Body of pancreas (tissue), 4 donors: ENCODE measurements around the gene IGF2BP2. TPM values are rescaled to one million over a fixed set of nuclear protein-coding genes. Genes with fewer than 3 reads are reported as not detected.
"Not testable (repeated sequence)": the region's sequence is repeated elsewhere in the genome, so short reads cannot be mapped to it uniquely, and the experiment has no call there.

Source experiments
- ATAC-seq: fragments of 150-250 bp; one replicate; pipeline ENCODE4 v1.9.1; 2016
- DNase-seq, 4 donors: peaks; one replicate each; pipeline ENCODE4 v3.0.0-alpha.2; 2019
- H3K27ac ChIP-seq, 4 donors: fragments of 200-600 bp; sonication (generic); 1 replicate in 3 of 4; 2 replicates in 1 of 4; pipeline versions ENCODE4 v1.5.1 to v1.6.1; 2016 to 2019; ENCODE audit warnings: mild to moderate bottlenecking in 1 of 4, mixed read lengths in 1 of 4, moderate library complexity in 1 of 4
- H3K27me3 ChIP-seq, 2 donors: fragments of 200-600 bp; sonication (generic); one replicate each; pipeline ENCODE4 v1.6.0; 2016; ENCODE audit warnings: mild to moderate bottlenecking in 1 of 2
- H3K36me3 ChIP-seq, 2 donors: fragments of 200-600 bp; sonication (generic); replicated peaks in 1 of 2; 2 replicates each; pipeline ENCODE4 v1.5.1; 2016; ENCODE audit warnings: low read depth in 2 of 2; ENCODE audit not compliant: insufficient read depth in 1 of 2
- H3K4me1 ChIP-seq: fragments of 200-600 bp; sonication (generic); one replicate; pipeline ENCODE4 v1.6.0; 2016
- H3K4me3 ChIP-seq, 2 donors: fragments of 200-600 bp; sonication (generic); 1 replicate in 1 of 2; 2 replicates in 1 of 2; pipeline ENCODE4 v1.5.1; 2016 to 2019
- H3K9me3 ChIP-seq, 3 donors: fragments of 200-600 bp; sonication (generic); 1 replicate in 2 of 3; 2 replicates in 1 of 3; pipeline ENCODE4 v1.5.1; 2016
- POLR2A ChIP-seq, 3 donors: fragments of 450-650 bp; IDR thresholded peaks; one replicate each; pipeline ENCODE4 v1.6.1; 2016; ENCODE audit warnings: antibody characterized with exemption in 3 of 3, mild to moderate bottlenecking in 2 of 3
- WGBS, 2 donors: methylation state at CpG; one replicate each; pipeline ENCODE4 v1.1.5; 2017; 5-methylcytosine and 5-hydroxymethylcytosine counted together
- intact Hi-C: fragments of 100-400 bp; cut with DNase I; formaldehyde crosslinking; loops from one replicate; pipeline ENCODE4 v1.15.1; 2023
- total RNA-seq, 2 donors: library from RNA; depleted of rRNA; stranded (reverse); fragments of >200 nt; gene quantifications; one replicate each; pipeline ENCODE4 v1.1.0, GENCODE V29; 2016
- TF ChIP-seq, protein P1 (sequence below), 7 experiments: fragments of 450-650 bp in 4 of 7; fragments of 200-600 bp in 3 of 7; sonication (generic) in 3 of 7; IDR thresholded peaks; one replicate each; pipeline ENCODE4 v1.5.1; 2016 to 2019; ENCODE audit warnings: antibody characterized with exemption in 7 of 7

Gene IGF2BP2
- total RNA-seq, 2 donors from 2014 or later = 19.4 to 25.2 TPM

DNA sequence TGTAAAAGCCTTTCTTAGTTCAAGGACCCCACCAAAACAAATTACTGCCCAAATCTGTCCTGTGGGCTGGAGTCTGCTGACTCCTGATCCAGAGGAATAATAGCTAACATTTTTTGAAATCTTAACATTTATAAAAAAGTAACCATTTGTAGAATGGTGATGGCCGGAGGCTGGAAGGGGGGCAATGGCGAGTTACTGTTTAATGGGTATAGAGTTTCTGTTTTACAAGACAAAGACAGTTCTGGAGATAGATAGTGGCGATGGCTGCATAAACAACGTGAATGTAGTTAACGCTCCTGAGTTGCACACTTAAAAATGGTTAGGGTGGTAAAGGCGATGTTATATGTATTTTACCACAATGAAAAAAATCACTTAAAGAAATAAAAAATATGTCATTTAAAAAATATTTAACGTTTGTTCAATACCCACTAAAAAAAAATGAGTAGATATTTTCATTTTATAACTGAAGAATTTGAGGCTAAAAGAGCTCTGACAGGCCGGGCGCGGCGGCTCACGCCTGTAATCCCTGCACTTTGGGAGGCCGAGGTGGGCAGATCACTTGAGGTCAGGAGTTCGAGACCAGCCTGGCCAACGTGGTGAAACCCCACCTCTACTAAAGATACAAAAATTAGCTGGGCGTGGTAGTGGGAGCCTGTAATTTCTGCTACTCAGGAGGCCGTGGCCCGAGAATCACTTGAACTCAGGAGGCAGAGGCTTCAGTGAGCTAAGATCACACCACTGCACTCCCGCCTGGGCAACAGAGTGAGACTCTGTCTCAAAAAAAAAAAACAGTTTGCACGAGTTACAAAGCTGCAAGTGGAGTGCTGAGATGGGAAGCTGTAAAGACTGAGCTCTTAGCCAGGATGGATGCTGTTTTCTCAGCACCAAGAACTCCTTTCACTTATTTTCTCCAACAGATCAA lies 37.6 kb downstream of the IGF2BP2 start:
- no peaks in the 10 kb centered on the region for H3K4me1 ChIP-seq
- H3K4me3 ChIP-seq = no peak overlapping the region
- H3K27ac ChIP-seq = no peak overlapping the region
- no peaks in the 10 kb centered on the region for H3K27me3 ChIP-seq
- intact Hi-C loops = no loop called here
- H3K36me3 ChIP-seq = no peaks in the 10 kb centered on the region
- no peak for ATAC-seq
- no peak for TF ChIP-seq POLR2A (IDR thresholded peaks at IDR 0.05)
- TF ChIP-seq, protein P1, sequence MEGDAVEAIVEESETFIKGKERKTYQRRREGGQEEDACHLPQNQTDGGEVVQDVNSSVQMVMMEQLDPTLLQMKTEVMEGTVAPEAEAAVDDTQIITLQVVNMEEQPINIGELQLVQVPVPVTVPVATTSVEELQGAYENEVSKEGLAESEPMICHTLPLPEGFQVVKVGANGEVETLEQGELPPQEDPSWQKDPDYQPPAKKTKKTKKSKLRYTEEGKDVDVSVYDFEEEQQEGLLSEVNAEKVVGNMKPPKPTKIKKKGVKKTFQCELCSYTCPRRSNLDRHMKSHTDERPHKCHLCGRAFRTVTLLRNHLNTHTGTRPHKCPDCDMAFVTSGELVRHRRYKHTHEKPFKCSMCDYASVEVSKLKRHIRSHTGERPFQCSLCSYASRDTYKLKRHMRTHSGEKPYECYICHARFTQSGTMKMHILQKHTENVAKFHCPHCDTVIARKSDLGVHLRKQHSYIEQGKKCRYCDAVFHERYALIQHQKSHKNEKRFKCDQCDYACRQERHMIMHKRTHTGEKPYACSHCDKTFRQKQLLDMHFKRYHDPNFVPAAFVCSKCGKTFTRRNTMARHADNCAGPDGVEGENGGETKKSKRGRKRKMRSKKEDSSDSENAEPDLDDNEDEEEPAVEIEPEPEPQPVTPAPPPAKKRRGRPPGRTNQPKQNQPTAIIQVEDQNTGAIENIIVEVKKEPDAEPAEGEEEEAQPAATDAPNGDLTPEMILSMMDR (IDR thresholded peaks at IDR 0.05) = no peak
- WGBS, 2 donors = 82 to 89% methylated on average over 20 of the region's 20 CpGs
- H3K9me3 ChIP-seq = no peaks in the 10 kb centered on the region
- DNase-seq = no peak

DNA sequence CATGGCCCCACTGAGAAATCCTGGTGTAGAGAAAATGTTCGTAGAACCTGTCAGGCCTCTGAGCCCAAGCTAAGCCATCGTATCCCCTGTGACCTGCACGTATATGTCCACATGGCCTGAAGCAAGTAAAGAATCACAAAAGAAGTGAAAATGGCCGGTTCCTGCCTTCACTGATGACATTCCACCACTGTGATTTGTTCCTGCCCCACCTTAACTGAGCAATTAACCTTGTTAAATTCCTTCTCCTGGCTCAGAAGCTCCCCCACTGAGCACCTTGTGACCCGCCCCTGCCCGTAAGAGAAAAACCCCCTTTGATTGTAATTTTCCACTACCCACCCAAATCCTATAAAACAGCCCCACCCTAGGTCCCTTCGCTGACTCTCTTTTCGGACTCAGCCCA lies 38.6 kb downstream of the IGF2BP2 start:
- H3K4me1 ChIP-seq, H3K27me3 ChIP-seq, intact Hi-C loops, DNase-seq, H3K36me3 ChIP-seq, H3K27ac ChIP-seq, ATAC-seq, H3K4me3 ChIP-seq, H3K9me3 ChIP-seq: not testable (repeated sequence)
- 79 to 82% methylated on average over 8 of the region's 8 CpGs for WGBS, 2 donors

DNA sequence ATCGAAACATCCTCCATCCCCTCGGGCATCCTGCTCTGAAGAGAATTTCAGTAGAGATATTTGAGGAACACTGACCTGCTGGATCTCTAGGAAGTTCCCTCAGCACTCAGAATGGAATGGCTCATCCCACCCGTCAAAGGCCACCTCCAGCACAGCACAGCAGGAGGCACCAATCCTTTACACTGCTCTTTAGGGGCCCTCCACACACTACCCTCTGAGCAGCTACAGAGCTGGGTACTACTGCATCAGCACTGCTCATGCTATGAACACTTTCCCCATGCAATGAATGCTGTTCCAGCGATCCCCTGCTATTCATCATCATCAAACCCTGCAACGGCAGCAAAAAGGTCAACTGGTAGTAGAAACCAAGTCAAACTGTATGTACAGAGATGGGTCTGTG lies 40.5 kb downstream of the IGF2BP2 start:
- ATAC-seq = no peak

DNA sequence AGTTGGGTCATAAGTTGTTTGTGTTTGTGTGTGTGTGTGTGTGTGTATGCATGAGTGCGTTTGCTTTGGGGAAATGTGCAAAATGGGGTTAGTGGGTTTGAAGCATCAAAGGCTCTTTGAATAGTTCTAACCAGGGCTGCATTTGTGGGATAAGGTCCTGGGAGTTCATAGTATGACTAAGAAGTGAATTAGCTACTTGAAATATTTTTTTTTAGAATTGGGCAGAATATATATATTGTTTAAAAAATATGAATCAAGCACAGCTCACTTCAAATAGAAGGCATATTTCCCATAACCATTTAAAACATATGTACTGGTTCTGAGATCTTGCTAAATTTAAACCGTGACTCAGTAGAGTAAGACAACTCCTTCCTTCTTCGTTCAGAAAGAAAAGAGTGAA lies 43.1 kb downstream of the IGF2BP2 start:
- DNase-seq (no peak), ATAC-seq (no peak)
- Histone ChIP-seq H3K4me1 (no peaks in the 10 kb centered on the region), H3K9me3 (no peaks in the 10 kb centered on the region), H3K27me3 (no peaks in the 10 kb centered on the region), H3K4me3 (no peak overlapping the region), H3K36me3 (no peaks in the 10 kb centered on the region), H3K27ac (no peak overlapping the region)
- no peak for TF ChIP-seq POLR2A (IDR thresholded peaks at IDR 0.05)
- TF ChIP-seq, protein P1 (IDR thresholded peaks at IDR 0.05) = no peak
- intact Hi-C loops = no loop called here
- 80 to 90% methylated on average over 3 of the region's 3 CpGs for WGBS, 2 donors

More for the DNA sequence above, 40.5 kb downstream of the IGF2BP2 start:
- Histone ChIP-seq H3K27ac (no peak overlapping the region), H3K36me3 (no peaks in the 10 kb centered on the region), H3K9me3 (no peaks in the 10 kb centered on the region), H3K27me3 (no peaks in the 10 kb centered on the region), H3K4me3 (no peak overlapping the region), H3K4me1 (no peaks in the 10 kb centered on the region)
- WGBS, 2 donors = 78 to 87% methylated on average over 5 of the region's 5 CpGs
- intact Hi-C loops = no loop called here
- TF ChIP-seq, protein P1 (IDR thresholded peaks at IDR 0.05) = no peak
- TF ChIP-seq POLR2A (IDR thresholded peaks at IDR 0.05) = no peak
- no peak for DNase-seq

DNA sequence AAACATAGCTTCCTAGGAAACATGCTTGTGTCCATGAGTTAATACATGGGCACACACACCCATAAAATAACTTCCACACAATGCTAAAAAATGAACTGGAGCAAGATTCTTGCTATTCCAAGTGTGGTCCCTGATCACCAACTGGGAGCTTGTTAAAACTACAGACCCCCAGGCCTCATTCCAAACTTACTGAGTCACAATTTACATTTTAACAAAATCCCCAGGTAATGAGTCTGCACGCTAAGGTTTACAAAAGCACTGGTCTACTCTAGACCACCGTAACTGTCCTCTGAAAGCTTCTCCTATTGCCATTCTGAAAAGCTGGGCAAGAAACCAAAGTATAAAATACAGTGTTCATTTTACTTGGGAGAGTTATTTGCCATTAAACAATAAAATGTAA lies 45.4 kb downstream of the IGF2BP2 start:
- intact Hi-C loops = no loop called here
- DNase-seq (no peak), ATAC-seq (no peak)
- Histone ChIP-seq H3K4me1 (no peaks in the 10 kb centered on the region), H3K27ac (no peak overlapping the region), H3K27me3 (no peaks in the 10 kb centered on the region), H3K9me3 (no peaks in the 10 kb centered on the region), H3K36me3 (no peaks in the 10 kb centered on the region), H3K4me3 (no peak overlapping the region)
- WGBS, 2 donors = 96 to 98% methylated on average over 2 of the region's 2 CpGs
- TF ChIP-seq, protein P1 (IDR thresholded peaks at IDR 0.05) = no peak
- no peak for TF ChIP-seq POLR2A (IDR thresholded peaks at IDR 0.05)
